22Rv1 (cell line): ENCODE data around the gene FCGR1A.
"Not testable (repeated sequence)": the region's sequence is repeated elsewhere in the genome, so short reads cannot be mapped to it uniquely, and the experiment has no call there.

Experiments
- ZFX ChIP-seq: fragments of 450-650 bp; IDR thresholded peaks from 2 replicates; pipeline ENCODE4 v1.6.1; 2017; ENCODE audit warnings: antibody characterized with exemption, borderline replicate concordance
- TF ChIP-seq, protein P1 (sequence below): fragments of 450-650 bp; IDR thresholded peaks from 2 replicates; pipeline ENCODE4 v1.5.1; 2017; ENCODE audit warnings: mild to moderate bottlenecking

DNA sequence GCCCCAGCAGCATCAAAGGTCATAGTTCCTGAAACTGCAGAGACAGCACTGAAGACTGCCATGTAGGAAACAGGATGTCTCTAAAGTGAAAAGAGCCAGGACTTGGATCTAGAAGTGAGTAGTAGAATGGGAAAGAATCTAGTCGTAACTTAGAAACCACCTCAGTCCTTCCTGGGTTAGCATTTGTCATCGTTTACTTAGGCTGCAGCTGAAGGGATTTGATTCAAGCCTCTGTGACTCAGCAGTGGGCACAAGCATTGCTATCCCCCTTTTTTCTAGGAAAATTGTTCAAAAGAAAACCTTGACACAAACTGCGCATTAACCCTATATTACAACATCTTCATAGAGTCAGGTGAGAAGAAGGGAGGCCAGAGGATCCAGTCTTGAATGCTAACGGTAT is 11.8 kb upstream of the FCGR1A start:
- TF ChIP-seq, protein P1, sequence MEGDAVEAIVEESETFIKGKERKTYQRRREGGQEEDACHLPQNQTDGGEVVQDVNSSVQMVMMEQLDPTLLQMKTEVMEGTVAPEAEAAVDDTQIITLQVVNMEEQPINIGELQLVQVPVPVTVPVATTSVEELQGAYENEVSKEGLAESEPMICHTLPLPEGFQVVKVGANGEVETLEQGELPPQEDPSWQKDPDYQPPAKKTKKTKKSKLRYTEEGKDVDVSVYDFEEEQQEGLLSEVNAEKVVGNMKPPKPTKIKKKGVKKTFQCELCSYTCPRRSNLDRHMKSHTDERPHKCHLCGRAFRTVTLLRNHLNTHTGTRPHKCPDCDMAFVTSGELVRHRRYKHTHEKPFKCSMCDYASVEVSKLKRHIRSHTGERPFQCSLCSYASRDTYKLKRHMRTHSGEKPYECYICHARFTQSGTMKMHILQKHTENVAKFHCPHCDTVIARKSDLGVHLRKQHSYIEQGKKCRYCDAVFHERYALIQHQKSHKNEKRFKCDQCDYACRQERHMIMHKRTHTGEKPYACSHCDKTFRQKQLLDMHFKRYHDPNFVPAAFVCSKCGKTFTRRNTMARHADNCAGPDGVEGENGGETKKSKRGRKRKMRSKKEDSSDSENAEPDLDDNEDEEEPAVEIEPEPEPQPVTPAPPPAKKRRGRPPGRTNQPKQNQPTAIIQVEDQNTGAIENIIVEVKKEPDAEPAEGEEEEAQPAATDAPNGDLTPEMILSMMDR = not testable (repeated sequence)
- not testable (repeated sequence) for TF ChIP-seq ZFX
